Measurements from ENCODE around the gene CXorf66.

DNA sequence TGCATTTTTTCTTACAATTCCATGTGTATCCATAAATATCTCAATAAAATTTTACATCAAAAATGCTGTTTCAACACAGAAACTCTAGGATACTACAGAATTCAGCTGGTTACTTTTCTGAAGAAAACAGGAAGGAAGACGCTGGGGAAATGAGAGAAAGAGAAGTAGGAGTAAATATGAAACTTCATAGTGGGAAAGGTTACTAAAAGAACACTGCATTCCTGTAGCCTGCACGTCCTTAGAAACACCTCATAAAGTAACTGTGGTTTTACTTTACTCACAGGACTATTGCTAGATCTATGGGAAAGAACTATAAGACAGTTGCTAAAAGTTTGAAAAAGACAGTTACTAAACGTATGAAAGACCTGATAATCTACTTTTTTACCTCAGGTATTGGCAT is 55.6 kb downstream of the CXorf66 start:
- TF ChIP-seq, protein P1, sequence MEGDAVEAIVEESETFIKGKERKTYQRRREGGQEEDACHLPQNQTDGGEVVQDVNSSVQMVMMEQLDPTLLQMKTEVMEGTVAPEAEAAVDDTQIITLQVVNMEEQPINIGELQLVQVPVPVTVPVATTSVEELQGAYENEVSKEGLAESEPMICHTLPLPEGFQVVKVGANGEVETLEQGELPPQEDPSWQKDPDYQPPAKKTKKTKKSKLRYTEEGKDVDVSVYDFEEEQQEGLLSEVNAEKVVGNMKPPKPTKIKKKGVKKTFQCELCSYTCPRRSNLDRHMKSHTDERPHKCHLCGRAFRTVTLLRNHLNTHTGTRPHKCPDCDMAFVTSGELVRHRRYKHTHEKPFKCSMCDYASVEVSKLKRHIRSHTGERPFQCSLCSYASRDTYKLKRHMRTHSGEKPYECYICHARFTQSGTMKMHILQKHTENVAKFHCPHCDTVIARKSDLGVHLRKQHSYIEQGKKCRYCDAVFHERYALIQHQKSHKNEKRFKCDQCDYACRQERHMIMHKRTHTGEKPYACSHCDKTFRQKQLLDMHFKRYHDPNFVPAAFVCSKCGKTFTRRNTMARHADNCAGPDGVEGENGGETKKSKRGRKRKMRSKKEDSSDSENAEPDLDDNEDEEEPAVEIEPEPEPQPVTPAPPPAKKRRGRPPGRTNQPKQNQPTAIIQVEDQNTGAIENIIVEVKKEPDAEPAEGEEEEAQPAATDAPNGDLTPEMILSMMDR (IDR thresholded peaks at IDR 0.05 in 2 of 3, conservative IDR thresholded peaks at IDR 0.05 in 1 of 3; ENCODE audit: borderline replicate concordance in 1 of 3, insufficient read depth in 1 of 3, low read depth in 2 of 3, low read length in 2 of 3), result no peak
- TF ChIP-seq ELF1 (IDR thresholded peaks at IDR 0.05; ENCODE audit: borderline replicate concordance, low read depth) (no peak), ZNF274 (IDR thresholded peaks at IDR 0.05; ENCODE audit: low read depth, low read length) (no peak)
